K562 (cell line): Measurements from ENCODE around the gene PALM3.

Experiments used
- CBX8 ChIP-seq: fragments of 200-600 bp; sonication (generic); IDR thresholded peaks from 2 replicates; pipeline ENCODE4 v1.6.1; 2012; ENCODE audit warnings: borderline replicate concordance, mixed run types, low read depth, mild to moderate bottlenecking, moderate library complexity, mixed read lengths, low read length, control low read depth, inconsistent platforms; ENCODE audit not compliant: poor library complexity, severe bottlenecking; ENCODE audit errors: extremely low read depth
- CC2D1A ChIP-seq: fragments of 450-650 bp; IDR thresholded peaks from 2 replicates; pipeline ENCODE4 v1.6.1; 2017; ENCODE audit warnings: mild to moderate bottlenecking
- EZH2 ChIP-seq: IDR thresholded peaks from 2 replicates; pipeline ENCODE4 v1.6.1; 2012; ENCODE audit warnings: low read depth, mild to moderate bottlenecking, inconsistent platforms, low read length, borderline replicate concordance
- FOS ChIP-seq: IDR thresholded peaks from 3 replicates; pipeline ENCODE4 v1.6.1; 2011; ENCODE audit not compliant: insufficient read length; ENCODE audit errors: extremely low read depth
- NFATC3 ChIP-seq: fragments of 450-650 bp; IDR thresholded peaks from 2 replicates; pipeline ENCODE4 v1.6.1; 2017; ENCODE audit warnings: mild to moderate bottlenecking
- POLR2AphosphoS2 ChIP-seq: IDR thresholded peaks from 2 replicates; pipeline ENCODE4 v1.6.1; 2012; ENCODE audit warnings: low read length, improper control_type of control experiment
- RBM34 ChIP-seq: fragments of 200-400 bp; formaldehyde crosslinking; IDR thresholded peaks from 2 replicates; pipeline ENCODE4 v1.6.1; 2018; ENCODE audit warnings: low read length, borderline replicate concordance; ENCODE audit not compliant: insufficient read depth
- SIN3A ChIP-seq, 2 experiments: fragments of 150-350 bp in 1 of 2; IDR thresholded peaks; 2 replicates each; pipeline ENCODE4 v1.6.1; 2011 to 2016; ENCODE audit warnings: borderline replicate concordance in 2 of 2, low read depth in 2 of 2, low read length in 2 of 2, mild to moderate bottlenecking in 2 of 2, moderate library complexity in 2 of 2; ENCODE audit not compliant: control insufficient read depth in 1 of 2
- TBP ChIP-seq: optimal IDR thresholded peaks from 2 replicates; pipeline ENCODE3; 2011; ENCODE audit warnings: low read depth, low read length, improper control_type of control experiment
- ZNF282 ChIP-seq: sonication (generic); formaldehyde crosslinking; IDR thresholded peaks from 2 replicates; pipeline ENCODE4 v1.8.1; 2023; ENCODE audit warnings: missing genetic modification reagents
- TF ChIP-seq, protein P1 (sequence below), 3 experiments: IDR thresholded peaks in 2 of 3; conservative IDR thresholded peaks in 1 of 3; 2 replicates each; pipeline ENCODE4 v1.5.1; 2011 to 2012; ENCODE audit warnings: low read length in 3 of 3, mild to moderate bottlenecking in 3 of 3, control low read depth in 2 of 3, improper control_type of control experiment in 1 of 3, inconsistent platforms in 1 of 3, low read depth in 1 of 3, mixed read lengths in 1 of 3, moderate library complexity in 1 of 3; ENCODE audit not compliant: insufficient read depth in 2 of 3

DNA sequence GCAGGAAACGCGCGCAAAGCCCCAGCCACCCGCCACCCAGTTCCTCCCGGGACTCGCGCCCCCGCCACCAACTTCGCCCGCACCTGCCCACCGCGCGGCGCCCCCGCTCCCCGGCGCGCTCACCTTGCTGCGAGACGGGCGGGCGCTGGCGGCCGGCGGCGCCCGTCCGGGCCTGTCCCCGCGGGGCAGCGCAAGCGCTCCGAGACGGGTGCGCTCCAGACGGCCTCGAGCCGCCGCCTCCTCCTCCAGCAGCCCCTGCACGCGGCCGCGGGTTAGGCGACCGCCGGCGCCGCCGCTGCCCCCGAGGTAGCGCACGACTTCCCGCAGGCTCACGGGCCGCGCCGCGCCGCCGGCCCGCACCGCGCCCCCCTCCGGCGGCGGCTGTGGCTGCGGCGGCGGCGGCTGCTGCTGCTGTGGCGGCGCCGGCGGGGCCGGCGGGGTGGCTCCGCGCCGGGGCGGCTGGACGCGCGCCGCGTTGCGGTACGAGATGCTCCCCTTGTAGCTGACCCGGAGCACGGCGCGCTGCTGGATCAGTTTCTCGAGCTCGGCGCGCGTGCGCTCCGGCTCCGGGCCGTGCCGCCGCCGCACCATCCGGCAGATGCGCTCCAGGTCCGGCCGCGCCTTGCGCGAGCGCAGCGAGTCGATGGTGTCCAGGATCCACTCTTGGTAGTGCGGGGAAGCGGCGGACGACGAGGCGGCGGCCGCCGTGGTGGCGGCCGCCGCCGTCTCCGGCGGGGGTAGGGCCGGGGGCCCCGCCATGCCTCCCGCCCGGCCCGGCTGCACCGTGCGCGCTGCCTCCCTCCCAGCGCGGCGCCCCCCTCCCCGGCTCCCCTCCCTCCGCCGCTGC lies 28.0 kb upstream of the PALM3 start:
- TF ChIP-seq CC2D1A (no peak), TBP (no peak), NFATC3 (no peak), FOS (no peak), SIN3A (IDR thresholded peaks at IDR 0.05; ENCODE audit: borderline replicate concordance in 2 of 2, control insufficient read depth in 1 of 2, low read depth in 2 of 2, low read length in 2 of 2) (no peak; a peak in 1 of 4 replicates), CBX8 (no peak), ZNF282 (CRISPR knock-in tag) (no peak), EZH2 (no peak), RBM34 (no peak), POLR2AphosphoS2 (no peak)
- TF ChIP-seq, protein P1, sequence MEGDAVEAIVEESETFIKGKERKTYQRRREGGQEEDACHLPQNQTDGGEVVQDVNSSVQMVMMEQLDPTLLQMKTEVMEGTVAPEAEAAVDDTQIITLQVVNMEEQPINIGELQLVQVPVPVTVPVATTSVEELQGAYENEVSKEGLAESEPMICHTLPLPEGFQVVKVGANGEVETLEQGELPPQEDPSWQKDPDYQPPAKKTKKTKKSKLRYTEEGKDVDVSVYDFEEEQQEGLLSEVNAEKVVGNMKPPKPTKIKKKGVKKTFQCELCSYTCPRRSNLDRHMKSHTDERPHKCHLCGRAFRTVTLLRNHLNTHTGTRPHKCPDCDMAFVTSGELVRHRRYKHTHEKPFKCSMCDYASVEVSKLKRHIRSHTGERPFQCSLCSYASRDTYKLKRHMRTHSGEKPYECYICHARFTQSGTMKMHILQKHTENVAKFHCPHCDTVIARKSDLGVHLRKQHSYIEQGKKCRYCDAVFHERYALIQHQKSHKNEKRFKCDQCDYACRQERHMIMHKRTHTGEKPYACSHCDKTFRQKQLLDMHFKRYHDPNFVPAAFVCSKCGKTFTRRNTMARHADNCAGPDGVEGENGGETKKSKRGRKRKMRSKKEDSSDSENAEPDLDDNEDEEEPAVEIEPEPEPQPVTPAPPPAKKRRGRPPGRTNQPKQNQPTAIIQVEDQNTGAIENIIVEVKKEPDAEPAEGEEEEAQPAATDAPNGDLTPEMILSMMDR (IDR thresholded peaks at IDR 0.05 in 2 of 3, conservative IDR thresholded peaks at IDR 0.05 in 1 of 3; ENCODE audit: insufficient read depth in 2 of 3, low read depth in 1 of 3, low read length in 3 of 3), result peak in 2 of 3 experiments; percentile 19 to 31; a peak in 2 of 6 replicates
